ENCODE results near the gene GNG13. TPM values are rescaled to one million over a fixed set of nuclear protein-coding genes. Genes with fewer than 3 reads are reported as not detected.

The GNG13 gene
- total RNA-seq, 1 experiment from 2014 or later = not detected

- H3K4me3 ChIP-seq (ENCODE audit: low read length) = no peak overlapping the region
- no peaks in the 10 kb centered on the region for H3K79me2 ChIP-seq (ENCODE audit: low read length)
- H3K36me3 ChIP-seq (ENCODE audit: low read depth, low read length) = no peaks in the 10 kb centered on the region
- CTCF ChIA-PET = no interaction called here
- POLR2A ChIA-PET (ENCODE audit: unreplicated experiment) = interaction anchor here (0.6 kb wide), 1 partner anchor 30 kb away, joined by 6 read pairs; no protein-coding TSS in a partner anchor
- H2AFZ ChIP-seq (ENCODE audit: low read length) = no peak overlapping the region
- no peaks in the 10 kb centered on the region for H3K27me3 ChIP-seq (ENCODE audit: low read length)
- peaks cover 13% of the 10 kb centered on the region for H3K4me1 ChIP-seq (ENCODE audit: insufficient read depth, low read length)
- ATAC-seq (no peak), DNase-seq (no peak)
- no peak overlapping the region for H3K9ac ChIP-seq (ENCODE audit: low read length)
- H3K9me2 ChIP-seq (replicated peaks; ENCODE audit: low read length) = no peaks in the 10 kb centered on the region
- H3K9me3 ChIP-seq (ENCODE audit: low read length) = no peaks in the 10 kb centered on the region
- H3F3A ChIP-seq (ENCODE audit: low read length, unreplicated experiment) = no peaks in the 10 kb centered on the region
- H4K20me1 ChIP-seq (ENCODE audit: low read length) = no peaks in the 10 kb centered on the region
- intact Hi-C loops (cut with micrococcal nuclease) = no loop called here
- H3K27ac ChIP-seq (ENCODE audit: low read length) = no peak overlapping the region
- H3K4me2 ChIP-seq (ENCODE audit: low read length) = no peak overlapping the region
- no TSS peak for BruUV-seq (replicated peaks)
- TF ChIP-seq EZH2 (IDR thresholded peaks at IDR 0.05; ENCODE audit: low read length, unreplicated experiment) (no peak), CTCF (conservative IDR thresholded peaks at IDR 0.05; ENCODE audit: low read depth, low read length) (no peak), EZH2phosphoT487 (IDR thresholded peaks at IDR 0.05; ENCODE audit: borderline replicate concordance, low read length) (no peak)
These were observed 21.5 kb downstream of the GNG13 start for GRCh38 chr16:778909-779527.

- Histone ChIP-seq H3K27ac (ENCODE audit: low read length) (no peak overlapping the region), H4K20me1 (ENCODE audit: low read length) (no peaks in the 10 kb centered on the region), H2AFZ (ENCODE audit: low read length) (no peak overlapping the region), H3K79me2 (ENCODE audit: low read length) (no peaks in the 10 kb centered on the region), H3K4me2 (ENCODE audit: low read length) (no peak overlapping the region), H3K36me3 (ENCODE audit: low read depth, low read length) (no peaks in the 10 kb centered on the region), H3K9me2 (replicated peaks; ENCODE audit: low read length) (no peaks in the 10 kb centered on the region), H3K9ac (ENCODE audit: low read length) (no peak overlapping the region), H3K4me3 (ENCODE audit: low read length) (no peak overlapping the region), H3K4me1 (ENCODE audit: insufficient read depth, low read length) (peaks cover 7% of the 10 kb centered on the region), H3F3A (ENCODE audit: low read length, unreplicated experiment) (no peaks in the 10 kb centered on the region), H3K9me3 (ENCODE audit: low read length) (no peaks in the 10 kb centered on the region), H3K27me3 (ENCODE audit: low read length) (no peaks in the 10 kb centered on the region)
- ChIA-PET CTCF (interaction anchor here (0.6 kb wide), 1 partner anchor 586 kb away, joined by 10 read pairs; no protein-coding TSS in a partner anchor), POLR2A (ENCODE audit: unreplicated experiment) (no interaction called here)
- DNase-seq = no peak
- no peak for TF ChIP-seq CTCF (conservative IDR thresholded peaks at IDR 0.05; ENCODE audit: low read depth, low read length)
- no peak for TF ChIP-seq EZH2phosphoT487 (IDR thresholded peaks at IDR 0.05; ENCODE audit: borderline replicate concordance, low read length)
- TF ChIP-seq EZH2 (IDR thresholded peaks at IDR 0.05; ENCODE audit: low read length, unreplicated experiment) = no peak
- ATAC-seq = no peak
- BruUV-seq (replicated peaks) = no TSS peak
- intact Hi-C loops (cut with micrococcal nuclease) = no loop called here
These were observed 22.1 kb downstream of the GNG13 start for GRCh38 chr16:778447-778846.

- CTCF ChIA-PET = interaction anchor here (0.6 kb wide), 1 partner anchor 587 kb away, joined by 10 read pairs; no protein-coding TSS in a partner anchor
- peak overlapping the region; percentile 50; the same call in 1 of the 2 replicates for H2AFZ ChIP-seq (ENCODE audit: low read length)
These were observed 22.7 kb downstream of the GNG13 start for GRCh38 chr16:777826-778225.

More at GRCh38 chr16:777826-778225, 22.7 kb downstream of the GNG13 start:
- Histone ChIP-seq H4K20me1 (ENCODE audit: low read length) (no peaks in the 10 kb centered on the region), H3K27ac (ENCODE audit: low read length) (no peak overlapping the region), H3K79me2 (ENCODE audit: low read length) (no peaks in the 10 kb centered on the region), H3K4me2 (ENCODE audit: low read length) (peak overlapping the region; percentile 13; the same call in 1 of the 2 replicates), H3K4me1 (ENCODE audit: insufficient read depth, low read length) (peaks cover under 1% of the 10 kb centered on the region), H3K9me2 (replicated peaks; ENCODE audit: low read length) (no peaks in the 10 kb centered on the region), H3F3A (ENCODE audit: low read length, unreplicated experiment) (no peaks in the 10 kb centered on the region), H3K36me3 (ENCODE audit: low read depth, low read length) (no peaks in the 10 kb centered on the region), H3K9ac (ENCODE audit: low read length) (no peak overlapping the region), H3K27me3 (ENCODE audit: low read length) (no peaks in the 10 kb centered on the region), H3K4me3 (ENCODE audit: low read length) (no peak overlapping the region), H3K9me3 (ENCODE audit: low read length) (no peaks in the 10 kb centered on the region)
- BruUV-seq (replicated peaks) = no TSS peak
- intact Hi-C loops (cut with micrococcal nuclease) = no loop called here
- POLR2A ChIA-PET (ENCODE audit: unreplicated experiment) = no interaction called here
- TF ChIP-seq EZH2 (IDR thresholded peaks at IDR 0.05; ENCODE audit: low read length, unreplicated experiment) = no peak
- TF ChIP-seq CTCF (conservative IDR thresholded peaks at IDR 0.05; ENCODE audit: low read depth, low read length) = no peak
- TF ChIP-seq EZH2phosphoT487 (IDR thresholded peaks at IDR 0.05; ENCODE audit: borderline replicate concordance, low read length) = no peak
- DNase-seq (peak; percentile 27), ATAC-seq (peak; percentile 48; the same call in 1 of the 2 replicates)

Measured in PC-3 (cell line).